Raji (cell line): ENCODE results near the gene ZNF283.

Experiments
- POLR2A ChIP-seq: IDR thresholded peaks from 2 replicates; pipeline ENCODE4 v1.6.1; 2011; ENCODE audit warnings: low read depth, low read length, control low read depth; ENCODE audit not compliant: insufficient read depth

Gene ZNF283

GRCh38 chr19:43826787-43827754, at the start of gene ZNF283:
Gene ZNF283, plus strand, starts transcription at chr19:43827321. Its CDS starts 6,184 bp downstream, at chr19:43833505.
- no peak for TF ChIP-seq POLR2A

- TF ChIP-seq POLR2A, result no peak
These were observed 48.5 kb upstream of the ZNF283 start for GRCh38 chr19:43778651-43779050.

GRCh38 chr19:43779147-43779819, 47.8 kb upstream of the ZNF283 start:
- TF ChIP-seq POLR2A, result no peak

GRCh38 chr19:43779820-43780219, 47.3 kb upstream of the ZNF283 start:
- TF ChIP-seq POLR2A, result no peak

- TF ChIP-seq POLR2A, result peak; percentile 63
These were observed 46.2 kb upstream of the ZNF283 start, which contains the start of gene KCNN4 for GRCh38 chr19:43780706-43781525. Gene KCNN4, minus strand, starts transcription at chr19:43780973. Its CDS starts 112 bp downstream, at chr19:43780861.

GRCh38 chr19:43781630-43782310, 45.4 kb upstream of the ZNF283 start:
- no peak for TF ChIP-seq POLR2A

- TF ChIP-seq POLR2A, result no peak
These were observed 44.8 kb upstream of the ZNF283 start for GRCh38 chr19:43782311-43782660.

- no peak for TF ChIP-seq POLR2A
These were observed 44.4 kb upstream of the ZNF283 start for GRCh38 chr19:43782689-43783231.

GRCh38 chr19:43783636-43784035, 43.5 kb upstream of the ZNF283 start:
- no peak for TF ChIP-seq POLR2A

- no peak for TF ChIP-seq POLR2A
These were observed 42.7 kb upstream of the ZNF283 start for GRCh38 chr19:43784241-43784980.

GRCh38 chr19:43784981-43785808, 41.9 kb upstream of the ZNF283 start:
- TF ChIP-seq POLR2A, result no peak

GRCh38 chr19:43786665-43787064, 40.5 kb upstream of the ZNF283 start:
- TF ChIP-seq POLR2A, result no peak

- TF ChIP-seq POLR2A, result no peak
These were observed 38.1 kb upstream of the ZNF283 start for GRCh38 chr19:43789029-43789428.
